HEK293 (cell line): Measurements from ENCODE around the gene UFSP2.

Experiments used
- HOXC10 ChIP-seq: sonication (generic); formaldehyde crosslinking; IDR thresholded peaks from 2 replicates; pipeline ENCODE4 v1.8.1; 2023; ENCODE audit warnings: mild to moderate bottlenecking, missing genetic modification reagents
- ZNF10 ChIP-seq: fragments of 450-650 bp; formaldehyde crosslinking; IDR thresholded peaks from 2 replicates; pipeline ENCODE4 v1.5.1; 2017; ENCODE audit warnings: missing biosample characterization, missing genetic modification characterization
- ZNF202 ChIP-seq: fragments of 450-650 bp; formaldehyde crosslinking; IDR thresholded peaks from 2 replicates; pipeline ENCODE4 v1.5.1; 2016; ENCODE audit warnings: missing biosample characterization, missing genetic modification characterization, borderline replicate concordance
- ZNF23 ChIP-seq: fragments of 450-650 bp; formaldehyde crosslinking; IDR thresholded peaks from 2 replicates; pipeline ENCODE4 v1.5.1; 2016; ENCODE audit warnings: missing biosample characterization, missing genetic modification characterization, borderline replicate concordance
- ZNF266 ChIP-seq: fragments of 450-650 bp; formaldehyde crosslinking; IDR thresholded peaks from 2 replicates; pipeline ENCODE4 v1.5.1; 2016; ENCODE audit warnings: missing biosample characterization, missing genetic modification characterization, low read depth
- ZNF473 ChIP-seq: fragments of 450-650 bp; formaldehyde crosslinking; IDR thresholded peaks from 2 replicates; pipeline ENCODE4 v1.5.1; 2017; ENCODE audit warnings: missing biosample characterization, missing genetic modification characterization
- ZNF555 ChIP-seq: fragments of 450-650 bp; formaldehyde crosslinking; conservative IDR thresholded peaks from 2 replicates; pipeline ENCODE4 v1.5.1; 2017; ENCODE audit warnings: missing biosample characterization, mild to moderate bottlenecking, missing genetic modification characterization, inconsistent platforms
- ZNF596 ChIP-seq: fragments of 450-650 bp; IDR thresholded peaks from 2 replicates; pipeline ENCODE4 v1.5.0; 2018; ENCODE audit warnings: missing biosample characterization, mild to moderate bottlenecking, missing genetic modification characterization, moderate library complexity
- ZNF629 ChIP-seq: fragments of 450-650 bp; formaldehyde crosslinking; IDR thresholded peaks from 2 replicates; pipeline ENCODE4 v1.5.1; 2017; ENCODE audit warnings: missing biosample characterization, missing genetic modification characterization
- TF ChIP-seq, protein P1 (sequence below): fragments of 450-650 bp; formaldehyde crosslinking; IDR thresholded peaks from 2 replicates; pipeline ENCODE4 v1.5.1; 2016; ENCODE audit warnings: missing biosample characterization, missing genetic modification characterization
- TF ChIP-seq, protein P2 (sequence below): fragments of 450-650 bp; formaldehyde crosslinking; IDR thresholded peaks from 2 replicates; pipeline ENCODE4 v1.5.1; 2016; ENCODE audit warnings: missing biosample characterization, missing genetic modification characterization, borderline replicate concordance
- TF ChIP-seq, protein P3 (sequence below): fragments of 450-650 bp; formaldehyde crosslinking; IDR thresholded peaks from 2 replicates; pipeline ENCODE4 v1.5.1; 2016; ENCODE audit warnings: missing biosample characterization, missing genetic modification characterization
- TF ChIP-seq, protein P4 (sequence below): fragments of 450-650 bp; formaldehyde crosslinking; IDR thresholded peaks from 2 replicates; pipeline ENCODE4 v1.5.1; 2016; ENCODE audit warnings: missing biosample characterization, missing genetic modification characterization
- TF ChIP-seq, protein P5 (sequence below): fragments of 450-650 bp; formaldehyde crosslinking; IDR thresholded peaks from 2 replicates; pipeline ENCODE4 v1.5.1; 2016; ENCODE audit warnings: missing biosample characterization, missing genetic modification characterization, borderline replicate concordance
- TF ChIP-seq, protein P6 (sequence below): fragments of 450-650 bp; formaldehyde crosslinking; IDR thresholded peaks from 2 replicates; pipeline ENCODE4 v1.5.1; 2016; ENCODE audit warnings: missing biosample characterization, missing genetic modification characterization

UFSP2 gene

DNA sequence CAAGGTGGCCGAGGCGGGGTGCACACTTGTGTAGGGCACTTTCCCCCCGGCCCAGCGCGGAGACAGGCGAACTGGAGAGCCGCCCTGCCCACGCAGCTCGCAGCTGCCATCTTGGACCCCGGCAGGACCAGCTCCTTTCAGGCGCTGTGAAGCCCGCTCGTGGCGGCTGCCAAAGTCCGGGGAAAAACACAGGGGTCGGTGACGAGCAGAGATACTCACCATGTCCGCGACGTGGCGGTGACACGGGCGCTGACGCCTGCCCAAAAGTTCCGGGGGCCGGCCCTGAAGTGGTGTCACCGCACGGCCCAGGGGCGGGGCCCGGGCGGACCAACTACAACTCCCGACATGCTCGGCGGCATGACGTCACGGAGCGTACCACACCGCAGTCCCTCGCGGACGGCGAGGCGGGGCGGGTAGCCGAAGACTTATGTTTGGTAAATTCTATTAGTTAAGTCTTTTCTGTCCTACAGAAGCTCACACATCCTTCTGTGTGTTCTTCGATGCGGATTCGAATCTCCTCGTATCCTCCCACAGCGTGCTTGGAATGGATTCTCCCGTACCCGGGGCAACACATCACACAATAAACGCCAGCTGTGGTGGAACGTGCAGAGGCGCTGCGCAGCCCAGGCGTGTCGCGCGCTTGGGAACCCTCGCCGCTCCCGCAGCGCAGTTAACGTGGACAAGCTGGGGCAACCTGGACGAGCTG lies at the start of gene UFSP2 (continued):
- TF ChIP-seq, protein P1, sequence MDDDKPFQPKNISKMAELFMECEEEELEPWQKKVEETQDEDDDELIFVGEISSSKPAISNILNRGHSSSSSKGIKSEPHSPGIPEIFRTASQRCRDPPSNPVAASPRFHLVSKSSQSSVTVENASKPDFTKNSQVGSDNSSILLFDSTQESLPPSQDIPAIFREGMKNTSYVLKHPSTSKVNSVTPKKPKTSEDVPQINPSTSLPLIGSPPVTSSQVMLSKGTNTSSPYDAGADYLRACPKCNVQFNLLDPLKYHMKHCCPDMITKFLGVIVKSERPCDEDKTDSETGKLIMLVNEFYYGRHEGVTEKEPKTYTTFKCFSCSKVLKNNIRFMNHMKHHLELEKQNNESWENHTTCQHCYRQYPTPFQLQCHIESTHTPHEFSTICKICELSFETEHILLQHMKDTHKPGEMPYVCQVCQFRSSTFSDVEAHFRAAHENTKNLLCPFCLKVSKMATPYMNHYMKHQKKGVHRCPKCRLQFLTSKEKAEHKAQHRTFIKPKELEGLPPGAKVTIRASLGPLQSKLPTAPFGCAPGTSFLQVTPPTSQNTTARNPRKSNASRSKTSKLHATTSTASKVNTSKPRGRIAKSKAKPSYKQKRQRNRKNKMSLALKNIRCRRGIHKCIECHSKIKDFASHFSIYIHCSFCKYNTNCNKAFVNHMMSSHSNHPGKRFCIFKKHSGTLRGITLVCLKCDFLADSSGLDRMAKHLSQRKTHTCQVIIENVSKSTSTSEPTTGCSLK (tag by site-specific recombination) = no peak
- TF ChIP-seq ZNF202 (tag by site-specific recombination) (no peak), ZNF555 (no peak), ZNF596 (tag by site-specific recombination) (no peak), HOXC10 (CRISPR knock-in tag) (no peak), ZNF10 (tag by site-specific recombination) (no peak), ZNF23 (no peak), ZNF473 (tag by site-specific recombination) (no peak), ZNF629 (tag by site-specific recombination) (peak; percentile 97), ZNF266 (tag by site-specific recombination) (no peak)
- TF ChIP-seq, protein P2, sequence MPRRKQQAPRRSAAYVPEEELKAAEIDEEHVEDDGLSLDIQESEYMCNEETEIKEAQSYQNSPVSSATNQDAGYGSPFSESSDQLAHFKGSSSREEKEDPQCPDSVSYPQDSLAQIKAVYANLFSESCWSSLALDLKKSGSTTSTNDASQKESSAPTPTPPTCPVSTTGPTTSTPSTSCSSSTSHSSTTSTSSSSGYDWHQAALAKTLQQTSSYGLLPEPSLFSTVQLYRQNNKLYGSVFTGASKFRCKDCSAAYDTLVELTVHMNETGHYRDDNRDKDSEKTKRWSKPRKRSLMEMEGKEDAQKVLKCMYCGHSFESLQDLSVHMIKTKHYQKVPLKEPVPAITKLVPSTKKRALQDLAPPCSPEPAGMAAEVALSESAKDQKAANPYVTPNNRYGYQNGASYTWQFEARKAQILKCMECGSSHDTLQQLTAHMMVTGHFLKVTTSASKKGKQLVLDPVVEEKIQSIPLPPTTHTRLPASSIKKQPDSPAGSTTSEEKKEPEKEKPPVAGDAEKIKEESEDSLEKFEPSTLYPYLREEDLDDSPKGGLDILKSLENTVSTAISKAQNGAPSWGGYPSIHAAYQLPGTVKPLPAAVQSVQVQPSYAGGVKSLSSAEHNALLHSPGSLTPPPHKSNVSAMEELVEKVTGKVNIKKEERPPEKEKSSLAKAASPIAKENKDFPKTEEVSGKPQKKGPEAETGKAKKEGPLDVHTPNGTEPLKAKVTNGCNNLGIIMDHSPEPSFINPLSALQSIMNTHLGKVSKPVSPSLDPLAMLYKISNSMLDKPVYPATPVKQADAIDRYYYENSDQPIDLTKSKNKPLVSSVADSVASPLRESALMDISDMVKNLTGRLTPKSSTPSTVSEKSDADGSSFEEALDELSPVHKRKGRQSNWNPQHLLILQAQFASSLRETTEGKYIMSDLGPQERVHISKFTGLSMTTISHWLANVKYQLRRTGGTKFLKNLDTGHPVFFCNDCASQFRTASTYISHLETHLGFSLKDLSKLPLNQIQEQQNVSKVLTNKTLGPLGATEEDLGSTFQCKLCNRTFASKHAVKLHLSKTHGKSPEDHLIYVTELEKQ (tag by site-specific recombination) = no peak
- TF ChIP-seq, protein P3, sequence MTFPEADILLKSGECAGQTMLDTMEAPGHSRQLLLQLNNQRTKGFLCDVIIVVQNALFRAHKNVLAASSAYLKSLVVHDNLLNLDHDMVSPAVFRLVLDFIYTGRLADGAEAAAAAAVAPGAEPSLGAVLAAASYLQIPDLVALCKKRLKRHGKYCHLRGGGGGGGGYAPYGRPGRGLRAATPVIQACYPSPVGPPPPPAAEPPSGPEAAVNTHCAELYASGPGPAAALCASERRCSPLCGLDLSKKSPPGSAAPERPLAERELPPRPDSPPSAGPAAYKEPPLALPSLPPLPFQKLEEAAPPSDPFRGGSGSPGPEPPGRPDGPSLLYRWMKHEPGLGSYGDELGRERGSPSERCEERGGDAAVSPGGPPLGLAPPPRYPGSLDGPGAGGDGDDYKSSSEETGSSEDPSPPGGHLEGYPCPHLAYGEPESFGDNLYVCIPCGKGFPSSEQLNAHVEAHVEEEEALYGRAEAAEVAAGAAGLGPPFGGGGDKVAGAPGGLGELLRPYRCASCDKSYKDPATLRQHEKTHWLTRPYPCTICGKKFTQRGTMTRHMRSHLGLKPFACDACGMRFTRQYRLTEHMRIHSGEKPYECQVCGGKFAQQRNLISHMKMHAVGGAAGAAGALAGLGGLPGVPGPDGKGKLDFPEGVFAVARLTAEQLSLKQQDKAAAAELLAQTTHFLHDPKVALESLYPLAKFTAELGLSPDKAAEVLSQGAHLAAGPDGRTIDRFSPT (tag by site-specific recombination) = 0 out of 2 replicates have a peak, but pooled peaks have one; percentile 39
- TF ChIP-seq, protein P4, sequence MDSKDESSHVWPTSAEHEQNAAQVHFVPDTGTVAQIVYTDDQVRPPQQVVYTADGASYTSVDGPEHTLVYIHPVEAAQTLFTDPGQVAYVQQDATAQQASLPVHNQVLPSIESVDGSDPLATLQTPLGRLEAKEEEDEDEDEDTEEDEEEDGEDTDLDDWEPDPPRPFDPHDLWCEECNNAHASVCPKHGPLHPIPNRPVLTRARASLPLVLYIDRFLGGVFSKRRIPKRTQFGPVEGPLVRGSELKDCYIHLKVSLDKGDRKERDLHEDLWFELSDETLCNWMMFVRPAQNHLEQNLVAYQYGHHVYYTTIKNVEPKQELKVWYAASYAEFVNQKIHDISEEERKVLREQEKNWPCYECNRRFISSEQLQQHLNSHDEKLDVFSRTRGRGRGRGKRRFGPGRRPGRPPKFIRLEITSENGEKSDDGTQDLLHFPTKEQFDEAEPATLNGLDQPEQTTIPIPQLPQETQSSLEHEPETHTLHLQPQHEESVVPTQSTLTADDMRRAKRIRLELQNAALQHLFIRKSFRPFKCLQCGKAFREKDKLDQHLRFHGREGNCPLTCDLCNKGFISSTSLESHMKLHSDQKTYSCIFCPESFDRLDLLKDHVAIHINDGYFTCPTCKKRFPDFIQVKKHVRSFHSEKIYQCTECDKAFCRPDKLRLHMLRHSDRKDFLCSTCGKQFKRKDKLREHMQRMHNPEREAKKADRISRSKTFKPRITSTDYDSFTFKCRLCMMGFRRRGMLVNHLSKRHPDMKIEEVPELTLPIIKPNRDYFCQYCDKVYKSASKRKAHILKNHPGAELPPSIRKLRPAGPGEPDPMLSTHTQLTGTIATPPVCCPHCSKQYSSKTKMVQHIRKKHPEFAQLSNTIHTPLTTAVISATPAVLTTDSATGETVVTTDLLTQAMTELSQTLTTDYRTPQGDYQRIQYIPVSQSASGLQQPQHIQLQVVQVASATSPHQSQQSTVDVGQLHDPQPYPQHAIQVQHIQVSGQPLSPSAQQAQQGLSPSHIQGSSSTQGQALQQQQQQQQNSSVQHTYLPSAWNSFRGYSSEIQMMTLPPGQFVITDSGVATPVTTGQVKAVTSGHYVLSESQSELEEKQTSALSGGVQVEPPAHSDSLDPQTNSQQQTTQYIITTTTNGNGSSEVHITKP (tag by site-specific recombination) = peak; percentile 99
- TF ChIP-seq, protein P5, sequence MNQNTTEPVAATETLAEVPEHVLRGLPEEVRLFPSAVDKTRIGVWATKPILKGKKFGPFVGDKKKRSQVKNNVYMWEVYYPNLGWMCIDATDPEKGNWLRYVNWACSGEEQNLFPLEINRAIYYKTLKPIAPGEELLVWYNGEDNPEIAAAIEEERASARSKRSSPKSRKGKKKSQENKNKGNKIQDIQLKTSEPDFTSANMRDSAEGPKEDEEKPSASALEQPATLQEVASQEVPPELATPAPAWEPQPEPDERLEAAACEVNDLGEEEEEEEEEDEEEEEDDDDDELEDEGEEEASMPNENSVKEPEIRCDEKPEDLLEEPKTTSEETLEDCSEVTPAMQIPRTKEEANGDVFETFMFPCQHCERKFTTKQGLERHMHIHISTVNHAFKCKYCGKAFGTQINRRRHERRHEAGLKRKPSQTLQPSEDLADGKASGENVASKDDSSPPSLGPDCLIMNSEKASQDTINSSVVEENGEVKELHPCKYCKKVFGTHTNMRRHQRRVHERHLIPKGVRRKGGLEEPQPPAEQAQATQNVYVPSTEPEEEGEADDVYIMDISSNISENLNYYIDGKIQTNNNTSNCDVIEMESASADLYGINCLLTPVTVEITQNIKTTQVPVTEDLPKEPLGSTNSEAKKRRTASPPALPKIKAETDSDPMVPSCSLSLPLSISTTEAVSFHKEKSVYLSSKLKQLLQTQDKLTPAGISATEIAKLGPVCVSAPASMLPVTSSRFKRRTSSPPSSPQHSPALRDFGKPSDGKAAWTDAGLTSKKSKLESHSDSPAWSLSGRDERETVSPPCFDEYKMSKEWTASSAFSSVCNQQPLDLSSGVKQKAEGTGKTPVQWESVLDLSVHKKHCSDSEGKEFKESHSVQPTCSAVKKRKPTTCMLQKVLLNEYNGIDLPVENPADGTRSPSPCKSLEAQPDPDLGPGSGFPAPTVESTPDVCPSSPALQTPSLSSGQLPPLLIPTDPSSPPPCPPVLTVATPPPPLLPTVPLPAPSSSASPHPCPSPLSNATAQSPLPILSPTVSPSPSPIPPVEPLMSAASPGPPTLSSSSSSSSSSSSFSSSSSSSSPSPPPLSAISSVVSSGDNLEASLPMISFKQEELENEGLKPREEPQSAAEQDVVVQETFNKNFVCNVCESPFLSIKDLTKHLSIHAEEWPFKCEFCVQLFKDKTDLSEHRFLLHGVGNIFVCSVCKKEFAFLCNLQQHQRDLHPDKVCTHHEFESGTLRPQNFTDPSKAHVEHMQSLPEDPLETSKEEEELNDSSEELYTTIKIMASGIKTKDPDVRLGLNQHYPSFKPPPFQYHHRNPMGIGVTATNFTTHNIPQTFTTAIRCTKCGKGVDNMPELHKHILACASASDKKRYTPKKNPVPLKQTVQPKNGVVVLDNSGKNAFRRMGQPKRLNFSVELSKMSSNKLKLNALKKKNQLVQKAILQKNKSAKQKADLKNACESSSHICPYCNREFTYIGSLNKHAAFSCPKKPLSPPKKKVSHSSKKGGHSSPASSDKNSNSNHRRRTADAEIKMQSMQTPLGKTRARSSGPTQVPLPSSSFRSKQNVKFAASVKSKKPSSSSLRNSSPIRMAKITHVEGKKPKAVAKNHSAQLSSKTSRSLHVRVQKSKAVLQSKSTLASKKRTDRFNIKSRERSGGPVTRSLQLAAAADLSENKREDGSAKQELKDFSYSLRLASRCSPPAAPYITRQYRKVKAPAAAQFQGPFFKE (tag by site-specific recombination) = no peak
- TF ChIP-seq, protein P6, sequence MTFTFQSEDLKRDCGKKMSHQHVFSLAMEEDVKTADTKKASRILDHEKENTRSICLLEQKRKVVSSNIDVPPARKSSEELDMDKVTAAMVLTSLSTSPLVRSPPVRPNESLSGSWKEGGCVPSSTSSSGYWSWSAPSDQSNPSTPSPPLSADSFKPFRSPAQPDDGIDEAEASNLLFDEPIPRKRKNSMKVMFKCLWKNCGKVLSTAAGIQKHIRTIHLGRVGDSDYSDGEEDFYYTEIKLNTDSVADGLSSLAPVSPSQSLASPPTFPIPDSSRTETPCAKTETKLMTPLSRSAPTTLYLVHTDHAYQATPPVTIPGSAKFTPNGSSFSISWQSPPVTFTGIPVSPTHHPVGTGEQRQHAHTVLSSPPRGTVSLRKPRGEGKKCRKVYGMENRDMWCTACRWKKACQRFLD (tag by site-specific recombination) = no peak
